GM12864 (cell line): ENCODE data around the gene CNTN2.

Source experiments
- DNase-seq: peaks from one replicate; pipeline ENCODE4 v3.0.0-alpha.2; 2011; ENCODE audit warnings: low read depth
- H3K4me3 ChIP-seq: 2 replicates; pipeline ENCODE4 v1.5.1; 2011; ENCODE audit warnings: mild to moderate bottlenecking, low read depth, low read length, control low read depth
- TF ChIP-seq, protein P1 (sequence below): IDR thresholded peaks from 2 replicates; pipeline ENCODE4 v1.5.1; 2011; ENCODE audit warnings: low read depth, mild to moderate bottlenecking, moderate library complexity, low read length, control low read depth, inconsistent platforms; ENCODE audit errors: missing control alignments

Gene CNTN2

DNA sequence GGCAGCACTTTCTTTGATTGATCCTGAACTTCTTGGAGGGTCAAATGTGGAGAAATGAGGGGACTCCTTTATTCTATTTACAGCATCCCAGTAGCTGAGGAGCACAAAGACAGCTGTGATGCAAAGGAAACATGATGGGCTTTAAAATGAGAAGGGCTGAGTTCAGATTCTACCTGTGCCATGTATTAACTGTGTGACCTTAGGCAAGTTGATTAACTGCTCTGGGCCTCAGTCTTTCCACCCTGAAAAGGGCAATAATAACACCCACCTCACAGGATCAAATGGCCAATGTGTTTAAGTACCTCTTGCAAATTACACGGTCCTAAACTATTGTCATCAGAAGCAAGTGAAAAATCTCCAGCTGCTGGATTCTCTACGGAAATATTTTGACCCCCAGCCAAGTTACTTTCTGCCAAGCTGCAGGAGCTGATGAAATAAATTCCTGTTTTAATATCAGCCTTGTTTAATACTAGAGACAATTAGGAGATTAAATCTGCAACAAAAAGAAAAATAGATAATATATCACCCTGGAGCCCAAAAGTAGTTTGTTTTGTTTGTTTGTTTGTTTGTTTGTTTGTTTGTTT, 25.5 kb downstream of the CNTN2 start:
- TF ChIP-seq, protein P1, sequence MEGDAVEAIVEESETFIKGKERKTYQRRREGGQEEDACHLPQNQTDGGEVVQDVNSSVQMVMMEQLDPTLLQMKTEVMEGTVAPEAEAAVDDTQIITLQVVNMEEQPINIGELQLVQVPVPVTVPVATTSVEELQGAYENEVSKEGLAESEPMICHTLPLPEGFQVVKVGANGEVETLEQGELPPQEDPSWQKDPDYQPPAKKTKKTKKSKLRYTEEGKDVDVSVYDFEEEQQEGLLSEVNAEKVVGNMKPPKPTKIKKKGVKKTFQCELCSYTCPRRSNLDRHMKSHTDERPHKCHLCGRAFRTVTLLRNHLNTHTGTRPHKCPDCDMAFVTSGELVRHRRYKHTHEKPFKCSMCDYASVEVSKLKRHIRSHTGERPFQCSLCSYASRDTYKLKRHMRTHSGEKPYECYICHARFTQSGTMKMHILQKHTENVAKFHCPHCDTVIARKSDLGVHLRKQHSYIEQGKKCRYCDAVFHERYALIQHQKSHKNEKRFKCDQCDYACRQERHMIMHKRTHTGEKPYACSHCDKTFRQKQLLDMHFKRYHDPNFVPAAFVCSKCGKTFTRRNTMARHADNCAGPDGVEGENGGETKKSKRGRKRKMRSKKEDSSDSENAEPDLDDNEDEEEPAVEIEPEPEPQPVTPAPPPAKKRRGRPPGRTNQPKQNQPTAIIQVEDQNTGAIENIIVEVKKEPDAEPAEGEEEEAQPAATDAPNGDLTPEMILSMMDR = no peak
- DNase-seq = no peak
- no peak overlapping the region for H3K4me3 ChIP-seq

DNA sequence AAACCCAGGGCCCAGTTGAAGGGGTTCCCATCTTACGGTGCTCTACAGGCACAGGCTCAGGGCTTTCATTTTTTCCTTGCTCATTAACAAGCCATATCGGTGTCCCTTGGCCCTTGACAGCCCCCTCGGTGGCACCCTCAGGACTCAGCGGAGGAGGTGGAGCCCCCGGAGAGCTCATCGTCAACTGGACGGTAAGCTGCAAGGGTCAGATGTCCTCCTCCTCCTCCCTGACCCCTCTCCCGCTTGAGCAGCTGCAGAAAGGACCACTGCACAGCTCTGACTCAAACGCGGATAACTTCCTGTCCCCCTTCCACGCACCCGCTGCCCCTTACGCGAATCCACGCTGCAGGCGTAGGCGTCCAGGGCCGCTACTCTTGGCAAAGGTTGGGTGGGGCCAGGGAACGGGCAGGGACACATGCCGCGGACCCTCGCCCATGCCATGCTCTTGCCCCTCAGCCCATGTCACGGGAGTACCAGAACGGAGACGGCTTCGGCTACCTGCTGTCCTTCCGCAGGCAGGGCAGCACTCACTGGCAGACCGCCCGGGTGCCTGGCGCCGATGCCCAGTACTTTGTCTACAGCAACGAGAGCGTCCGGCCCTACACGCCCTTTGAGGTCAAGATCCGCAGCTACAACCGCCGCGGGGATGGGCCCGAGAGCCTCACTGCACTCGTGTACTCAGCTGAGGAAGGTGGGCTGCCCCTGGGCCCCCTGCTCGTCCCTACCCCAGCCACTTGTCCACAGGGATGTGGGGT, 26.5 kb downstream of the CNTN2 start:
- no peak for DNase-seq
- no peak overlapping the region for H3K4me3 ChIP-seq
- TF ChIP-seq, protein P1 = no peak

DNA sequence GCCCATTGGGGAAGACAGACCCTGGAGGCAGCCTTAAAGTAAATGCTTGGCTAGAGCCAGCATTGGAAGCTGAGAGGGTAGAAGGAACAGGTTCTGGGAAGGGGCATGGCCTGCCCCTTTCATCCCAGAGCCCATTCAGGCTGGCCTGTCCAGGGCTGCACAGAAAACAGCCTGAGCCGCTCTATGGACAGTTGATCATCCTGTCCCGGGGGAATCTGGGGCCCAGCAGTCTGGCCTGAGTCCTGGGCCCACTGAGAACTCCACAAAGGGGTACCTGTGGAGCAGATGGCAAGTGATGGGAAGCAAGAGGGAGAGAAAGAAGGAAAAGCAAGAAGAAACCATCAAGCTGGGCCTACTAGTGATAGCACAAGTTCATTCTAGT, 28.0 kb downstream of the CNTN2 start:
- no peak for DNase-seq
- TF ChIP-seq, protein P1 = no peak
- H3K4me3 ChIP-seq = no peak overlapping the region

DNA sequence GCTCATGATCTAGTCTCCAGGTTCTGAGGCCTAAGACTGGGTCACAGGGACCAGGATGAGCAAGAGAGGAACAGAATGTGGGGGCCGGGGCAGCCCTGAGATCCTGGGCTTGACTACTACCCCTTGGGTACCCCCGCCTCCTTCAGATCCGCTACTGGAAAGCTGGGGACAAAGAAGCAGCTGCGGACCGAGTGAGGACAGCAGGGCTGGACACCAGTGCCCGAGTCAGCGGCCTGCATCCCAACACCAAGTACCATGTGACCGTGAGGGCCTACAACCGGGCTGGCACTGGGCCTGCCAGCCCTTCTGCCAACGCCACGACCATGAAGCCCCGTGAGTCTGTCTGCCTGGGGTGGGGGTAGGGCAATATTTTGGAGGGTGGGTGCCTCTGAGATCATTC, 28.8 kb downstream of the CNTN2 start:
- no peak overlapping the region for H3K4me3 ChIP-seq
- no peak for DNase-seq
- TF ChIP-seq, protein P1 = no peak

DNA sequence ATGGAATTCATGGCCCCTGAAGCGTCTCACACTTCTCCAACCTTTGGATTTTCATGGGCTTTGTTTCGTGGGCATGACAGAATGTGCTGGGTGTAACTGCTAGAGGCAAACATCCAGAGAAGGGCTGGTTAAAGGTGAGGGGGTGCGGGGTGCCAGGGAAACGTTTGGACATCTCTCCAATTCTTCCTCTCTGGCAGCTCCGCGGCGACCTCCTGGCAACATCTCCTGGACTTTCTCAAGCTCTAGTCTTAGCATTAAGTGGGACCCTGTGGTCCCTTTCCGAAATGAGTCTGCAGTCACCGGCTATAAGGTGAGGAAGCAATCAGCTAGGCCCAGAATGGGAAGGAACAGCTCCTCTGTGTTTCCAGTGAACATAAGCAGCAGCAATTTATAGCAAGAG, 29.3 kb downstream of the CNTN2 start:
- no peak overlapping the region for H3K4me3 ChIP-seq
- DNase-seq = no peak
- TF ChIP-seq, protein P1 = no peak

DNA sequence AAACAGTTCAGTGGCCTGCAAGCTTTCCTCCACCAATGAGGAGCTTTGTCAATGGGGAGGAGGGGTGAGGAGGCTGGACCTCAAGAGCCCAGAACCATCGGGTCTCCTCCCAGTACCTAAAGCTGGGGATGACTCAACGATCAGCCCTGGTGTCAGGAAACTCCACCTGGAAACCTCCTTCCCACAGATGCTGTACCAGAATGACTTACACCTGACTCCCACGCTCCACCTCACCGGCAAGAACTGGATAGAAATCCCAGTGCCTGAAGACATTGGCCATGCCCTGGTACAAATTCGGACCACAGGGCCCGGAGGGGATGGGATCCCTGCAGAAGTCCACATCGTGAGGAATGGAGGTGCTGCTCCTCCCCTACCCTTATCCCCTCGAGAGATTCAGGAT, 29.9 kb downstream of the CNTN2 start:
- no peak overlapping the region for H3K4me3 ChIP-seq
- TF ChIP-seq, protein P1 = no peak
- no peak for DNase-seq

DNA sequence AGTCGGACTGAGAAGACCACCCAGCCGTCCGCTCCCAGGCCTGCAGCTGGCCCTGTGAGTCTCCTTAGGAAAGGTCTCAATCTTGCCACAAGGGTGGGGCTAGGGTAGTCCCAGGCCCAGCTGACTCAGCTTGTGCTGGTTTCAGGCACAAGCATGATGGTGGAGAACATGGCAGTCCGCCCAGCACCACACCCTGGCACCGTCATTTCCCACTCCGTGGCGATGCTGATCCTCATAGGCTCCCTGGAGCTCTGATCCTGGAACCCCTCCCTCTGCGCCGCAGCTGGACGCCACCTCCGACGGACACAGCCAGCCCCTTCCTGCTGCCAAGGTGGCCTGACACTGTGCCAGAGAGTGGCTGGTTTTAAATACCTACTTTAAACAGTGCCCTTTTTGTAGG, 30.5 kb downstream of the CNTN2 start:
- TF ChIP-seq, protein P1 = no peak
- no peak overlapping the region for H3K4me3 ChIP-seq

More for the DNA sequence above, 30.5 kb downstream of the CNTN2 start:
- no peak for DNase-seq
